HepG2 (cell line): ENCODE results near the gene GRIK4. TPM values are rescaled to one million over a fixed set of nuclear protein-coding genes. Genes with fewer than 3 reads are reported as not detected.

Experiments used
- ATAC-seq: fragments of 200-7000 bp; cut with Tn5 transposase; 3 replicates; pipeline ENCODE4 v1.9.1; 2020; ENCODE audit warnings: mild to moderate bottlenecking, moderate library complexity
- BruUV-seq: library from RNA; stranded (reverse); fragments of 400-500 nt; replicated peaks from 2 replicates; lab custom pipeline; 2021; lab: Mats Ljungman, UMichigan
- CTCF ChIA-PET: fragments of 300-600 bp; formaldehyde crosslinking; extraction: SDS; loops from one replicate; lab custom pipeline; 2021; ENCODE audit warnings: low total read pairs, inconsistent platforms, low intra/inter-chr PET ratio; lab: Yijun Ruan, JAX
- POLR2A ChIA-PET: fragments of 350-600 bp; sonication (Branson Sonifier 250); formaldehyde crosslinking; loops from one replicate; lab custom pipeline; 2020; ENCODE audit warnings: antibody characterized with exemption, inconsistent platforms; lab: Yijun Ruan, JAX
- DNase-seq: peaks from one replicate; pipeline ENCODE4 v3.0.0-alpha.2; 2015; ENCODE audit warnings: low spot score
- FAIRE-seq: peaks from 3 replicates; lab custom pipeline; 2011; peaks lifted over from hg19 to GRCh38; lab: Jason Lieb, UNC
- H2AFZ ChIP-seq: one replicate; pipeline ENCODE4 v1.6.1; 2011; ENCODE audit warnings: low read length, inconsistent platforms
- H3K27ac ChIP-seq: fragments of 300-600 bp; 3 replicates; pipeline ENCODE4 v1.8.0; 2011; ENCODE audit warnings: mixed run types, mild to moderate bottlenecking, mixed read lengths, low read length, inconsistent platforms; ENCODE audit not compliant: insufficient read depth; ENCODE audit errors: extremely low read length
- H3K27me3 ChIP-seq, 2 experiments: fragments of 200-600 bp in 1 of 2; 2 replicates in 1 of 2; 3 replicates in 1 of 2; pipeline versions ENCODE4 v1.6.0 to v1.8.0; 2011; ENCODE audit warnings: low read length in 2 of 2, mild to moderate bottlenecking in 2 of 2, moderate library complexity in 2 of 2, inconsistent platforms in 1 of 2; ENCODE audit not compliant: insufficient read depth in 2 of 2, control insufficient read depth in 1 of 2
- H3K36me3 ChIP-seq, 2 experiments: fragments of 200-600 bp in 1 of 2; replicated peaks in 1 of 2; 2 replicates in 1 of 2; 3 replicates in 1 of 2; pipeline versions ENCODE4 v1.5.1 to v1.8.0; 2011; ENCODE audit warnings: low read length in 2 of 2, inconsistent platforms in 1 of 2; ENCODE audit not compliant: insufficient read depth in 2 of 2, control insufficient read depth in 1 of 2
- H3K4me1 ChIP-seq: 2 replicates; pipeline ENCODE4 v1.5.1; 2012; ENCODE audit warnings: low read length, inconsistent platforms; ENCODE audit not compliant: insufficient read depth
- H3K4me2 ChIP-seq: 2 replicates; pipeline ENCODE4 v1.6.0; 2011; ENCODE audit warnings: low read depth, low read length, inconsistent platforms
- H3K4me3 ChIP-seq, 3 experiments: fragments of 200-600 bp in 1 of 3; sonication (generic), shearing (Covaris generic) in 1 of 3; replicated peaks in 1 of 3; 2 replicates each; pipeline ENCODE4 v1.5.1; 2011 to 2016; ENCODE audit warnings: low read length in 3 of 3, inconsistent platforms in 2 of 3, low read depth in 2 of 3, mild to moderate bottlenecking in 2 of 3, control low read depth in 1 of 3, mixed read lengths in 1 of 3; ENCODE audit not compliant: insufficient read depth in 1 of 3
- H3K79me2 ChIP-seq: one replicate; pipeline ENCODE4 v1.6.1; 2011; ENCODE audit warnings: low read length, inconsistent platforms; ENCODE audit not compliant: insufficient read depth
- H3K9ac ChIP-seq: 2 replicates; pipeline ENCODE4 v1.6.0; 2011; ENCODE audit warnings: mild to moderate bottlenecking, low read depth, low read length, inconsistent platforms; ENCODE audit not compliant: insufficient read depth
- H3K9me3 ChIP-seq: 2 replicates; pipeline ENCODE4 v1.5.1; 2012; ENCODE audit warnings: mild to moderate bottlenecking, low read length
- H4K20me1 ChIP-seq: 2 replicates; pipeline ENCODE4 v1.6.0; 2011; ENCODE audit warnings: inconsistent platforms, mild to moderate bottlenecking, low read length, moderate library complexity; ENCODE audit not compliant: insufficient read depth
- DPF2 ChIP-seq: sonication (generic); formaldehyde crosslinking; IDR thresholded peaks from 2 replicates; pipeline ENCODE4 v1.4.0; 2020; ENCODE audit warnings: mild to moderate bottlenecking, low read depth, missing genetic modification reagents, borderline replicate concordance
- FOXK1 ChIP-seq: sonication (generic); formaldehyde crosslinking; IDR thresholded peaks from 2 replicates; pipeline ENCODE4 v1.4.0; 2020; ENCODE audit warnings: low read depth, missing genetic modification reagents, borderline replicate concordance
- KLF6 ChIP-seq: IDR thresholded peaks from 2 replicates; pipeline ENCODE4 v1.8.0; 2016; ENCODE audit warnings: missing biosample characterization, missing genetic modification reagents
- NFIB ChIP-seq: sonication (generic); formaldehyde crosslinking; IDR thresholded peaks from 2 replicates; pipeline ENCODE4 v1.9.0; 2021; ENCODE audit warnings: missing genetic modification reagents, mild to moderate bottlenecking, borderline replicate concordance
- RFX1 ChIP-seq: fragments of 450-650 bp; IDR thresholded peaks from 2 replicates; pipeline ENCODE4 v1.6.1; 2017
- SALL1 ChIP-seq: sonication (generic); formaldehyde crosslinking; IDR thresholded peaks from 2 replicates; pipeline ENCODE4 v1.8.0; 2022; ENCODE audit warnings: mild to moderate bottlenecking, missing genetic modification reagents
- TCF7 ChIP-seq: sonication (generic); IDR thresholded peaks from 2 replicates; pipeline ENCODE4 v1.6.1; 2016; ENCODE audit warnings: antibody characterized with exemption, low read depth
- ZNF34 ChIP-seq: sonication (generic); formaldehyde crosslinking; IDR thresholded peaks from 2 replicates; pipeline ENCODE4 v1.4.0; 2020; ENCODE audit warnings: mild to moderate bottlenecking, missing genetic modification reagents, borderline replicate concordance
- ZNF605 ChIP-seq: sonication (generic); formaldehyde crosslinking; IDR thresholded peaks from 2 replicates; pipeline ENCODE4 v1.8.0; 2022; ENCODE audit warnings: mild to moderate bottlenecking, missing genetic modification reagents
- WGBS: methylation state at CpG from one replicate; pipeline ENCODE4 v1.1.6; 2017; ENCODE audit warnings: low lambda C conversion rate; 5-methylcytosine and 5-hydroxymethylcytosine counted together
- in situ Hi-C: cut with HindIII; loops from 2 replicates; pipeline ENCODE4 v1.10.0; 2017; ENCODE audit warnings: low pct_unique_long_range_greater_than_20kb; ENCODE audit not compliant: extremely low pct_ligation_motif_present
- intact Hi-C: fragments of 100-400 bp; cut with micrococcal nuclease; formaldehyde crosslinking; loops from one replicate; pipeline ENCODE4 v1.10.0; 2022; ENCODE audit not compliant: unreplicated experiment
- polyA plus RNA-seq, 8 experiments: library from polyadenylated mRNA; depleted of rRNA in 3 of 8; stranded (reverse) in 7 of 8; unstranded in 1 of 8; fragments of >200 nt; fragmentation: Illumina TruSeq in 4 of 8; extraction: Trizol in 4 of 8; gene quantifications; 2 replicates each; pipeline versions ENCODE4 v1.2.1 to v1.2.3, GENCODE V29; 2011 to 2016; ENCODE audit warnings: low read depth in 4 of 8, missing spikeins in 1 of 8, mixed read lengths in 1 of 8; ENCODE audit not compliant: insufficient read depth in 1 of 8
- total RNA-seq, 5 experiments: library from RNA; depleted of rRNA; stranded (reverse); fragments of >200 nt; fragmentation: Illumina TruSeq; extraction: Trizol; gene quantifications; 2 replicates each; pipeline ENCODE4 v1.2.3, GENCODE V29; 2016; ENCODE audit warnings: low read depth in 1 of 5
- TF ChIP-seq, protein P1 (sequence below): sonication (generic); formaldehyde crosslinking; IDR thresholded peaks from 2 replicates; pipeline ENCODE4 v1.4.0; 2020; ENCODE audit warnings: missing genetic modification reagents, borderline replicate concordance
- TF ChIP-seq, protein P2 (sequence below): sonication (generic); formaldehyde crosslinking; IDR thresholded peaks from 2 replicates; pipeline ENCODE4 v1.8.0; 2022; ENCODE audit warnings: low read depth, missing genetic modification reagents
- TF ChIP-seq, protein P3 (sequence below): sonication (generic); formaldehyde crosslinking; IDR thresholded peaks from 2 replicates; pipeline ENCODE4 v1.8.1; 2023; ENCODE audit warnings: mild to moderate bottlenecking, moderate library complexity, missing genetic modification reagents
- TF ChIP-seq, protein P4 (sequence below): sonication (generic); formaldehyde crosslinking; IDR thresholded peaks from 2 replicates; pipeline ENCODE4 v1.4.0; 2020; ENCODE audit warnings: missing genetic modification reagents
- TF ChIP-seq, protein P5 (sequence below): sonication (generic); formaldehyde crosslinking; IDR thresholded peaks from 2 replicates; pipeline ENCODE4 v1.8.1; 2023; ENCODE audit warnings: mild to moderate bottlenecking, inconsistent platforms, moderate library complexity, missing genetic modification reagents, borderline replicate concordance
- TF ChIP-seq, protein P6 (sequence below): IDR thresholded peaks from 2 replicates; pipeline ENCODE4 v1.6.1; 2016; ENCODE audit warnings: low read depth, borderline replicate concordance

The GRIK4 gene
- total and polyA plus RNA-seq, 2 of the 13 experiments (the other 11 are each of a cell fraction or from before 2014, with no cell fraction given): 0.04 to 0.07 TPM

DNA sequence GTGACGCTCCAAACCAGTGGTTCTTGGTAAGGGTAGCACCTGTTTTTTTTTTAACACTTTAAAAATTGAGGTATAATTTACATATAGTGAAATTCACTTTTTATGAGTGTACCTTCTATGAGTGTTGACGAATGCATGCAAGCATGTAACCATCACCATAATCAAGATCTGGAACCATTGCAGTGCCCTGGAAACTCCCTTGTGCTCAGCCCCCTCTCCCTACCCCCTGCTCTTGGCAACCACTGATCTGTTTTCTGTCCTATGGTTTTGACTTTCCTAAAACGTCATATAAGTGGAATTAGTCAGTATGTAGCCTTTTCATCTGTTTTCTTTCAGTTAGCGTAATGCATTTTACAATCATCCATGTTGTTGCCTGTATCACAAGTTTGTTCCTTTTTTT is 212.2 kb downstream of the GRIK4 start:
- Histone ChIP-seq H3K4me1 (no peaks in the 10 kb centered on the region), H3K27me3 (peaks cover 0 to 8% of the 10 kb centered on the region in 2 experiments; a peak in 2 of 5 replicates), H3K27ac (no peak overlapping the region), H3K9ac (no peak overlapping the region), H4K20me1 (no peaks in the 10 kb centered on the region), H3K36me3 (no peaks in the 10 kb centered on the region), H3K4me3 (no peak overlapping the region), H2AFZ (no peak overlapping the region), H3K4me2 (no peak overlapping the region), H3K9me3 (peaks cover 26% of the 10 kb centered on the region), H3K79me2 (no peaks in the 10 kb centered on the region)
- WGBS: 37% methylated on average over 4 of the region's 4 CpGs
- intact Hi-C loops (no loop called here), in situ Hi-C loops (no loop called here)
- FAIRE-seq (no peak), DNase-seq (no peak), ATAC-seq (no peak)
- ChIA-PET CTCF (no interaction called here), POLR2A (no interaction called here)
- BruUV-seq: no TSS peak
- no peak for TF ChIP-seq ZNF34 (CRISPR knock-in tag)
- TF ChIP-seq, protein P1, sequence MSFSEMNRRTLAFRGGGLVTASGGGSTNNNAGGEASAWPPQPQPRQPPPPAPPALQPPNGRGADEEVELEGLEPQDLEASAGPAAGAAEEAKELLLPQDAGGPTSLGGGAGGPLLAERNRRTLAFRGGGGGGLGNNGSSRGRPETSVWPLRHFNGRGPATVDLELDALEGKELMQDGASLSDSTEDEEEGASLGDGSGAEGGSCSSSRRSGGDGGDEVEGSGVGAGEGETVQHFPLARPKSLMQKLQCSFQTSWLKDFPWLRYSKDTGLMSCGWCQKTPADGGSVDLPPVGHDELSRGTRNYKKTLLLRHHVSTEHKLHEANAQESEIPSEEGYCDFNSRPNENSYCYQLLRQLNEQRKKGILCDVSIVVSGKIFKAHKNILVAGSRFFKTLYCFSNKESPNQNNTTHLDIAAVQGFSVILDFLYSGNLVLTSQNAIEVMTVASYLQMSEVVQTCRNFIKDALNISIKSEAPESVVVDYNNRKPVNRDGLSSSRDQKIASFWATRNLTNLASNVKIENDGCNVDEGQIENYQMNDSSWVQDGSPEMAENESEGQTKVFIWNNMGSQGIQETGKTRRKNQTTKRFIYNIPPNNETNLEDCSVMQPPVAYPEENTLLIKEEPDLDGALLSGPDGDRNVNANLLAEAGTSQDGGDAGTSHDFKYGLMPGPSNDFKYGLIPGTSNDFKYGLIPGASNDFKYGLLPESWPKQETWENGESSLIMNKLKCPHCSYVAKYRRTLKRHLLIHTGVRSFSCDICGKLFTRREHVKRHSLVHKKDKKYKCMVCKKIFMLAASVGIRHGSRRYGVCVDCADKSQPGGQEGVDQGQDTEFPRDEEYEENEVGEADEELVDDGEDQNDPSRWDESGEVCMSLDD (CRISPR knock-in tag): no peak
- TF ChIP-seq TCF7: no peak
- TF ChIP-seq RFX1: no peak
- no peak for TF ChIP-seq KLF6 (CRISPR knock-in tag)
- TF ChIP-seq, protein P2, sequence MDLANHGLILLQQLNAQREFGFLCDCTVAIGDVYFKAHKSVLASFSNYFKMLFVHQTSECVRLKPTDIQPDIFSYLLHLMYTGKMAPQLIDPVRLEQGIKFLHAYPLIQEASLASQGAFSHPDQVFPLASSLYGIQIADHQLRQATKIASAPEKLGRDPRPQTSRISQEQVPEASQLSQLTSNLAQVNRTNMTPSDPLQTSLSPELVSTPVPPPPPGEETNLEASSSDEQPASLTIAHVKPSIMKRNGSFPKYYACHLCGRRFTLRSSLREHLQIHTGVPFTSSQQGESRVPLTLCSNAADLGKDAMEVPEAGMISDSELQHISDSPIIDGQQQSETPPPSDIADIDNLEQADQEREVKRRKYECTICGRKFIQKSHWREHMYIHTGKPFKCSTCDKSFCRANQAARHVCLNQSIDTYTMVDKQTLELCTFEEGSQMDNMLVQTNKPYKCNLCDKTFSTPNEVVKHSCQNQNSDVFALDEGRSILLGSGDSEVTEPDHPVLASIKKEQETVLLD (CRISPR knock-in tag): no peak
- TF ChIP-seq, protein P3, sequence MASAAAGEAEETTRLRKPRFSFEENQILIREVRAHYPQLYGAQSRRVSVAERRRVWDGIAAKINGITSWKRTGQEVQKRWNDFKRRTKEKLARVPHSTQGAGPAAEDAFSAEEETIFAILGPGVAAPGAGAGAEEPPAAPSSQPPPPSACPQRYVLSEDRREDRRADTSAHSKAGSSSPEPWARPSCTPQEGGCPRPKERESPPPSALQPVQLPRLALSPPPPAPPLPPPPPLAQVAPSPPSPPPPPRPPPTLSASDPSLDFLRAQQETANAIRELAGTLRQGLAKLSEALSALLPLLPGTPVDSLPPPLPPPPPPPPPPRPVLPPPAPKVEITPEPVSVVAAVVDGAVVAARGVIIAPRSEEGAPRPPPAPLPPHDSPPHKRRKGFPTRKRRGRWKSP (CRISPR knock-in tag): no peak
- no peak for TF ChIP-seq FOXK1 (CRISPR knock-in tag)
- TF ChIP-seq, protein P4, sequence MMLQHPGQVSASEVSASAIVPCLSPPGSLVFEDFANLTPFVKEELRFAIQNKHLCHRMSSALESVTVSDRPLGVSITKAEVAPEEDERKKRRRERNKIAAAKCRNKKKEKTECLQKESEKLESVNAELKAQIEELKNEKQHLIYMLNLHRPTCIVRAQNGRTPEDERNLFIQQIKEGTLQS (CRISPR knock-in tag): no peak
- TF ChIP-seq NFIB (CRISPR knock-in tag): no peak
- no peak for TF ChIP-seq SALL1 (CRISPR knock-in tag)
- TF ChIP-seq DPF2: no peak
- no peak for TF ChIP-seq ZNF605
- TF ChIP-seq, protein P5, sequence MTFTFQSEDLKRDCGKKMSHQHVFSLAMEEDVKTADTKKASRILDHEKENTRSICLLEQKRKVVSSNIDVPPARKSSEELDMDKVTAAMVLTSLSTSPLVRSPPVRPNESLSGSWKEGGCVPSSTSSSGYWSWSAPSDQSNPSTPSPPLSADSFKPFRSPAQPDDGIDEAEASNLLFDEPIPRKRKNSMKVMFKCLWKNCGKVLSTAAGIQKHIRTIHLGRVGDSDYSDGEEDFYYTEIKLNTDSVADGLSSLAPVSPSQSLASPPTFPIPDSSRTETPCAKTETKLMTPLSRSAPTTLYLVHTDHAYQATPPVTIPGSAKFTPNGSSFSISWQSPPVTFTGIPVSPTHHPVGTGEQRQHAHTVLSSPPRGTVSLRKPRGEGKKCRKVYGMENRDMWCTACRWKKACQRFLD (CRISPR knock-in tag): no peak
- TF ChIP-seq, protein P6, sequence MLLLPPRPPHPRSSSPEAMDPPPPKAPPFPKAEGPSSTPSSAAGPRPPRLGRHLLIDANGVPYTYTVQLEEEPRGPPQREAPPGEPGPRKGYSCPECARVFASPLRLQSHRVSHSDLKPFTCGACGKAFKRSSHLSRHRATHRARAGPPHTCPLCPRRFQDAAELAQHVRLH (CRISPR knock-in tag): no peak
